Measurements from ENCODE around the gene SEM1. TPM values are rescaled to one million over a fixed set of nuclear protein-coding genes. Genes with fewer than 3 reads are reported as not detected.
"Not testable (repeated sequence)": the region's sequence is repeated elsewhere in the genome, so short reads cannot be mapped to it uniquely, and the experiment has no call there.

The SEM1 gene
- total RNA-seq, 1 experiment from 2014 or later, result 34.7 TPM

- DNase-seq (ENCODE audit: low read depth), result no peak
Observed at GRCh38 chr7:96701258-96701657, 8.4 kb downstream of the SEM1 start.

- no peak for DNase-seq (ENCODE audit: low read depth)
Observed at GRCh38 chr7:96700516-96700915, 9.1 kb downstream of the SEM1 start.

DNA sequence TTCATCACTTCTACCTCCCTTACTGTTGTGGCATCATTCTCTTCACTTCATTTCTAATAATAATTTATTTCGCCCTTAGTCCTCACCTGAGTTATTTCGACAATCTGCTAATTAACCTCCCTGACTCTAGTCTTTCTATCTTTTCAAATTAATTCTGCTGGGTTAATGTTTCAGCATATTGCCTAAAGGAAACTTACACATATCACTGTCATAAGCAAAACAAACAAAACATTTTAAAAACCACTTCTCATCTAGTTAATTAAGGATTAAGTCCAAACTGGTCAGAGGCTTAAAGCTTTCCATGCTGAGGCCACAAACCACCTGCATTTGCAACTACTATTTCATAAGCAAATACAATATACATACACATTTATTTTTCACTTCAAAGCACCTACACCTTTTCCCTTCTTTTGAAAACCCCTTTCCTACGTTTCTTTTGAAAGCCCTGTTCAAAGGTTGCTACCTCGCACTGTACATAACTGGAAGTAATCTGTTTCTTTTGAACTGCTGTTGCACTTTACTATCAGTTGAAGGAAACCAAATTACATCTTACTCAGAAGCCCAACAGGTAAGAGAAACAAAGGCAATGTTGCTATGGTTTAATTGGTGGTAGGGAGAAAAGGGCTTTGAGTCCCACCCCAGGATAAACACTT is 10.3 kb downstream of the SEM1 start:
- no peak for DNase-seq (ENCODE audit: low read depth)

GRCh38 chr7:96698449-96698848 is 11.2 kb downstream of the SEM1 start:
- not testable (repeated sequence) for DNase-seq (ENCODE audit: low read depth)

DNA sequence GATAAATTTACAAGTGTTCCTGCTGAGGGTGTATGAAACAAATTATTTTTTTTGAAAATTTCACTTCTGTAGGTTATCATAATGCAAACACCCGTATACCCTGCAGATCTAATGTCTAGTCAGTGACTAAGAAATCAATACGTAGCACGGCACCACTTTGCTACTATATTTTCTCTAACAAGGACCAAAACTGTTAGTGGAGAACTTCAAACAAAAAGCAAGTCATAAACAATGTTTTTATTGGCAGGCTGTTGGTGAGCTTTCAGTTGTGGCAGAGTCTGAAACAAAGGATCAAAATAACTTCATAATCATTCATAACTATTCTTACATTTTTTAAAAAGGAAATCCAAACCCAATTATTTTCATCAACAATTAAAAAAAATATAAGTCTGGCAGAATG is 11.8 kb downstream of the SEM1 start:
- no peak for DNase-seq (ENCODE audit: low read depth)

DNA sequence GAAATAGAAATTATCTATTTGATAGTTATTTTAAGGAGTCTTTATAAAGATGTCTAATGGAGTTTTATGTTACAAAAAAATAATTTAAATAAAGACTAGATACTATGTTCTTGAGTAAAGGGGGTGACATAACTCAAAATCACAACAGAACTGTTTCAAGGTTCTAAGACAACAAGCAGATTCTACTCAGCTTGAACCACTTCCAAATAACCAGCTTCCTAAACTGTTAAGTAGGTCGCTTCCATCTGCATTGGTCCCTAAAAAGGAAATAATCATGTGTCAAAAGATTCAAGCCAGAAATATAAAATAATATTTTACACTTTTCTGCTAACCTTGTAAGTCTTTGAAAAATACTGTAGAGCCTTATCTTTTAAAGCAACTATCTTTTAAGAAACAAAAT is 14.1 kb downstream of the SEM1 start:
- DNase-seq (ENCODE audit: low read depth), result no peak

- DNase-seq (ENCODE audit: low read depth), result no peak
Observed at GRCh38 chr7:96694082-96694481, 15.6 kb downstream of the SEM1 start.

DNA sequence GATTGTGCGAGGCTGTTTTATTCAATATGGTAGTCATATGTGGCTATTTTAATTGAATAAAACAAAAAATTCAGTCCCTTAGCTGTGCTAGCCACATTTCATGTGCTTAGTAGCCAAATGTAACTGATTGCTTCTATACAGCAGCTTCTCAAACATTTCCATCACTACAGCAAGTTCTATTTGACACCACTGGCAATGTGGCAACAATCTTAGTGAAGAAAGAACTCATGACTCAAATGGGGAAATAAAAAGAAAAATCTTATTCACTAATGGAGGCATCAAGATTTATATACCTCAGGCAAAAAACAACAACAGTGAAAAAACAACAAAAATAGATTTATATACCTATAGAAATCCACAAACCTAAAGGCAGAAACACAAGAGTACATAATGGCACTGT is 17.9 kb downstream of the SEM1 start:
- DNase-seq (ENCODE audit: low read depth), result no peak

DNA sequence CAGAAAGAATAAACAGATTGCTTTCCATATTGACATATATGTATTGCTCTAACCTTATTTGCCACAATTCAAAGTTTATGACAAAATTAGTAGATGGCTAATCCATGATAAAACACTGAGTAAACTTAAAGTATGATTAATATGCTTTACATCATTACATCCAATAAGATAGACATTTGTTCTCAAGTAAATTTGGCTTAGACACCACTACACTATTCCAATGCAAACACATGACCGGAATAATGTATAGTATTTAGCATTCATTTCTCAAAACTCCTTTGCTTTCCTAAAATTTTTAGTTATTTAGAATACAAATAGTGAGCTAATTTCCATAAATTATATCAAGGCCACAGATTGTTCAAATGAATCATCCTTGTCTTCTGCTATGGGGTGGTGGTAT is 20.2 kb downstream of the SEM1 start:
- no peak for DNase-seq (ENCODE audit: low read depth)

DNA sequence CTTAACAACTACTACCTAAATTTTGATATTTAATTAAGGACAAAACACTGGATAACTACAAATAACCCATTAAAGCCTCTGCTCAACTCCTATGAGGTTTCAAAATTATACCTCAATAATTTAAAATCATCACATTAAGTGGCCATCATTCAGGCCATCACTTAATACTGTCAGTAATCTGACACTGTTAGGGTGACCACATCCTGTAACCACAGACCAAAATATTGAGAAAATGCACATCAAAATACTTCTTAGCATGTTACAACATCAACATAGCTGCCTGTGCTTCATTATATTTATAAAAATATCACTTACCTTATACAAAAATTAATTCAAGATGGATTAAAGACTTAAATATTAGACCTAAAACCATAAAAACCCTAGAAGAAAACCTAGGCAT is 23.3 kb downstream of the SEM1 start:
- no peak for DNase-seq (ENCODE audit: low read depth)

GRCh38 chr7:96685755-96686154 is 23.9 kb downstream of the SEM1 start:
- DNase-seq (ENCODE audit: low read depth), result no peak

- no peak for DNase-seq (ENCODE audit: low read depth)
Observed at GRCh38 chr7:96685353-96685752, 24.3 kb downstream of the SEM1 start.

DNA sequence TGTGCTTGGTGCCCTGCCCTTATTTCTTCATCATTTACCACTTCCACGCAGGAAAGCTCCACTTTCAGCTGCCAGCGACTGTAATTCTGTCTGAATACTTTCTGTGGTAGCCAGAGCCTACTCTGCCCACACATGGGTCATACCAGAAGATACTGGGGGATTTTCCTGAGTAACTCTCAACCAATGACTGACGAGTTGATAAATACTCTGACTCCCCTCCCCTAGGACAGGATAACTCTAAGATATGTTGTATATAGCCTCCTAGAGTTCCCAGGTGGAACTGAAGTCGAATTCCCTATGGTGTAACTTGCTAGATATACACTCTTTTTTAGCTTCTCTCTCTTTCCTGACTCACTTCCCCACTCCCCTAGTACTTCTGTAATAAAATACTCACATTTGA is 29.8 kb downstream of the SEM1 start:
- DNase-seq (ENCODE audit: low read depth), result no peak

- no peak for DNase-seq (ENCODE audit: low read depth)
Observed at GRCh38 chr7:96676919-96677318, 32.7 kb downstream of the SEM1 start.

DNA sequence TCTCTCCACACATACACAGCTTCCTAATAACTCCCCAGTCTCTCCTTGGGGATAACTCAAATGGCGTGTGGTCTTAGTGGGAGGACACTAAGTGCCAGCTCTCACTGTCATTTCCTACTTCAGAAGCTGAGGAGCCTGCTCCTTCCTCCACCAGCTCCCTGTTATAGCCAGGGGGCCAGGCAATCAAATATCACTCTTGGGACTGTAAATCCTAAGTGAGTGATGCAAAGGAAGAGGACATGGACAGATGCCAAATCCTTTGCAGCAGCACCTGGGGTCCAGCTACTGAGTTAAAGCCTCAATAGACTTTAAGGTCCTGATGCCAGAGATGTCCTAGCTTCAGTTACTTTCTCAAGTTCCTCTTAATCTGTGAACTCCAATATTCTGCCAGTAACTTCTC is 34.1 kb downstream of the SEM1 start:
- no peak for DNase-seq (ENCODE audit: low read depth)

DNA sequence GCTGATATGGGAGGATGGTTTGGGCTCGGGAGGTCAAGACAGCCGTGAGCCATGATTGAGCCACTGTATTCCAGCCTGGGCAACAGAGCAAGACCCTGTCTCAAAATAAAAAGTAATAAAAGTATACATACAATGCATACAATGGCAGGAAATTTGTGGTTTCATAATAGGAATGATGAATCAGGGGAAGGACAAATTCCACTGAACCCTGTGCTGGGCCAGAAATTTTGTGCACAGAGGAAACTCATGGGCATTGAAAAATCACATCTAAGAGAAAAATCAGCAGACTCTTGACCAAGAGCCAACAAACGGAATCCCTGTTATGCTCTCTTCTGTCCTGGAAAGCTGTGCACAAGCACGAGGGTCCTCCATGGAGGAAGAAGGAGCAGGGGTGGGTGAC is 35.1 kb downstream of the SEM1 start:
- DNase-seq (ENCODE audit: low read depth), result no peak

DNA sequence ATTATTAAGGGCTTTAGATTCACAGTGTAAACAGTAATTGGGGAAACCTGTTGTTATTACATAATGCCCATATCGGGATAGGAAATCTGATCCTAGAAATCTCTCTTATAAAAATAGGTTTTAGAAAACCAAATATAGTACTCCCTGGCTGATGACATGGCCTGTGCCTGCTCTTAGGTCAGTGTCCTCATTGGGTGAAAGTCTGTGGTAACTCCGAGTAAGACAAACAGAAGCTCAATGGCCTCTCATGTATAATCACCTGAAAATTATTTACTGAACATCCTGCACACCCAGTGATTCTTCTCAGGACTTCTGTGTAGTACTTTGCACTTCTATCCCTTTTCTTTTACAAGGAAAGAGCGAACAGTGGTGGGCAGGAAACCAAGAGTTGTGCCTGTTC is 37.8 kb downstream of the SEM1 start:
- no peak for DNase-seq (ENCODE audit: low read depth)

GRCh38 chr7:96670338-96671289 is 39.0 kb downstream of the SEM1 start:
- no peak for DNase-seq (ENCODE audit: low read depth)

DNA sequence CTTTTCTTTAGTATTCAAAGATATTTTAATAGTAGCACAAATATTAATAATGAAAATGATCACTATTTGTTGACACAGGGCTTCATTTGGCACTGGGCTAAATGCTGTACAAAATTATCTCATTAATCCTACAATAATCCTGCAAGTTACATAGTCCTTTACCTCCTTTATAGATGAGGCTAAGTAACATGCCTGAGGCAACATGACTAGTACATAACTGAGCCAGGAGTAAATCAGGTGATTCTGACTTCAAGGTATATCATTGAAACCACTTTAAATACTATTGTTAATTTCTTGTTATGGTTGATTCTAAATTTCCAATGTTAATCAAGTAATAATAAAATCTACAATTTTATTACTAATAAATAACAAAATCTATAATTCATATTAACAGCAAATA is 39.8 kb downstream of the SEM1 start:
- DNase-seq (ENCODE audit: low read depth), result no peak

DNA sequence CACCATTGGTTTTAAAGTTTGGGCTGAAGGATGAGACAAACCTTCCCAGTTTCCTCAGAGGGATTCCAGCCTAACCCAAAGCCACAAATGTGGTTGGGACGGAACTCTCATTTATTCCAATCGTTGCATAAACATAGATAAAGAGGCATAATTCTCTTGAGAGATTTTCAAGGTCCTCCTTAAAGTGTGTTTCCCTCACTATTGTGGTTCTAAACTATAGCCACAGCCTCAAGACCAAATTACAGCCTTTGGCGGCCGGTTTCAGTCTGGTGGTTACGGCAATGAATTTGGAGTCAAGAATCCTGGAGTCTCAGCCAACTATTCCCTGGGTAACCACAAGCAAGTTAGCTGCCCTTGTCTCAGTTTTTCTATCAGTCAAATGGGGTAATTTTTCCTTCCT is 42.6 kb downstream of the SEM1 start:
- DNase-seq (ENCODE audit: low read depth), result peak; percentile 21

- DNase-seq (ENCODE audit: low read depth), result no peak
Observed at GRCh38 chr7:96665689-96666088, 44.0 kb downstream of the SEM1 start.

GRCh38 chr7:96664793-96665192 is 44.9 kb downstream of the SEM1 start:
- DNase-seq (ENCODE audit: low read depth), result no peak

DNA sequence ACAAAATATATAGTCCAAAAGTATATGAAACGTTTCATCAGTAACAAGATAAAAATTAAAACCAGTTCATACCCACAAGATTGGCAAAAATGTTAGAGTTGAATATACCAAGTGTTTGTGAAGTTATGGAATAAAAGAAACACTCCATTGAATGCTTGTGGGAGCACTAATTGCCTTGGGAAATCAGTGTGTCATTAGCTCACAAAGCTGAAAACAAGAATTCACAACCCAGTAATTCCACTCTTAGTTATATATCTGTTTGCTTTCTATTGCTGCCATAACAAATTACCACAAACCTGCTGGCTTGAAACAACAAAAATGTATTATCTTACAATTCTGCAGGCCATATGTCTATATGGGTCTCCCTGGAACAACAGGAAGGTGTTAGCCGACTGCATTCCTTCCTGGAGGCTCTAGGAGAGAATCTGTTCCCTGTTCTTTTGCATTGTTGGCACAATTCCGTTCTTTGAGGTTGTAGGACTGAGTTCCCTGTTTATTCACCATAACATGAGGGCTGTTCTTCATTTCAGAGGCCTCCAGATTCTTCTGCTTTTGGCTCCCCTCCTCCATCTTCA is 45.7 kb downstream of the SEM1 start:
- DNase-seq (ENCODE audit: low read depth), result no peak
